Ishikawa (cell line): Measurements from ENCODE around the gene LCMT1.

ENCODE experiments used
- CREB1 ChIP-seq: IDR thresholded peaks from 2 replicates; pipeline ENCODE4 v1.6.1; 2012; ENCODE audit warnings: low read depth
- EP300 ChIP-seq: IDR thresholded peaks from 2 replicates; pipeline ENCODE4 v1.6.1; 2012; ENCODE audit warnings: borderline replicate concordance
- TAF1 ChIP-seq: IDR thresholded peaks from 2 replicates; pipeline ENCODE4 v1.6.1; 2012; ENCODE audit warnings: low read depth, mild to moderate bottlenecking
- TEAD4 ChIP-seq: IDR thresholded peaks from 2 replicates; pipeline ENCODE4 v1.6.1; 2012
- TF ChIP-seq, protein P1 (sequence below): IDR thresholded peaks from 2 replicates; pipeline ENCODE4 v1.6.1; 2012
- TF ChIP-seq, protein P2 (sequence below): IDR thresholded peaks from 2 replicates; pipeline ENCODE4 v1.6.1; 2012; ENCODE audit warnings: low read depth, mild to moderate bottlenecking

DNA sequence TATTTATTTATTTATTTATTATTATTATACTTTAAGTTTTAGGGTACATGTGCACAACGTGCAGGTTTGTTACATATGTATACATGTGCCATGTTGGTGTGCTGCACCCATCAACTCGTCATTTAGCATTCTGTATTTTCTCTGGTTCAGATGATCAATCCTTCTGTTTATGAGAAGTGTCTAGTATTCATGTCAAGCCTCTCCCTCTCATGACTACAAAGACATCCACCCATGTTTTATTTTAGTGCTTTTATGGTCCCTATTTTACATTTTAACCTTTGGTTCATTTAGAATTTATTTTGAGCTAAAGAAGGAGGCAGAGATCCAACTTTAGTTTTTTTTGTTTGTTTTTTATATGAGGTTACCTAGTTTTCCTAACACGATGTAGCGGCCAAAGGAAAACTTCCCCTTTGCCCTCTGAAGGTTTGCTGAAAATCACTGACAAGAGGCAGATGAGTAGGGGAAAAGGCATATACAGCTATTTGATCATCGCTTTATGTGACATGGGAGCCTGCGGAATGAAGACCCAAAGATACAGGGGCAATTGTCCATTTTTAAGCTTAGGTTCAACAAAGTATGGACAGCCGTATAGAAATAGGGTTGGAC lies 82.8 kb downstream of the LCMT1 start:
- TF ChIP-seq TAF1 (no peak), CREB1 (no peak), EP300 (no peak), TEAD4 (no peak)
- TF ChIP-seq, protein P1, sequence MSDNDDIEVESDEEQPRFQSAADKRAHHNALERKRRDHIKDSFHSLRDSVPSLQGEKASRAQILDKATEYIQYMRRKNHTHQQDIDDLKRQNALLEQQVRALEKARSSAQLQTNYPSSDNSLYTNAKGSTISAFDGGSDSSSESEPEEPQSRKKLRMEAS, result no peak
- TF ChIP-seq, protein P2, sequence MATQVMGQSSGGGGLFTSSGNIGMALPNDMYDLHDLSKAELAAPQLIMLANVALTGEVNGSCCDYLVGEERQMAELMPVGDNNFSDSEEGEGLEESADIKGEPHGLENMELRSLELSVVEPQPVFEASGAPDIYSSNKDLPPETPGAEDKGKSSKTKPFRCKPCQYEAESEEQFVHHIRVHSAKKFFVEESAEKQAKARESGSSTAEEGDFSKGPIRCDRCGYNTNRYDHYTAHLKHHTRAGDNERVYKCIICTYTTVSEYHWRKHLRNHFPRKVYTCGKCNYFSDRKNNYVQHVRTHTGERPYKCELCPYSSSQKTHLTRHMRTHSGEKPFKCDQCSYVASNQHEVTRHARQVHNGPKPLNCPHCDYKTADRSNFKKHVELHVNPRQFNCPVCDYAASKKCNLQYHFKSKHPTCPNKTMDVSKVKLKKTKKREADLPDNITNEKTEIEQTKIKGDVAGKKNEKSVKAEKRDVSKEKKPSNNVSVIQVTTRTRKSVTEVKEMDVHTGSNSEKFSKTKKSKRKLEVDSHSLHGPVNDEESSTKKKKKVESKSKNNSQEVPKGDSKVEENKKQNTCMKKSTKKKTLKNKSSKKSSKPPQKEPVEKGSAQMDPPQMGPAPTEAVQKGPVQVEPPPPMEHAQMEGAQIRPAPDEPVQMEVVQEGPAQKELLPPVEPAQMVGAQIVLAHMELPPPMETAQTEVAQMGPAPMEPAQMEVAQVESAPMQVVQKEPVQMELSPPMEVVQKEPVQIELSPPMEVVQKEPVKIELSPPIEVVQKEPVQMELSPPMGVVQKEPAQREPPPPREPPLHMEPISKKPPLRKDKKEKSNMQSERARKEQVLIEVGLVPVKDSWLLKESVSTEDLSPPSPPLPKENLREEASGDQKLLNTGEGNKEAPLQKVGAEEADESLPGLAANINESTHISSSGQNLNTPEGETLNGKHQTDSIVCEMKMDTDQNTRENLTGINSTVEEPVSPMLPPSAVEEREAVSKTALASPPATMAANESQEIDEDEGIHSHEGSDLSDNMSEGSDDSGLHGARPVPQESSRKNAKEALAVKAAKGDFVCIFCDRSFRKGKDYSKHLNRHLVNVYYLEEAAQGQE, result no peak
